NCI-H2196 treated with DMSO at 0.1 percent for 48 hours (cell line): Measurements from ENCODE around the gene CEMP1.
"Not testable (repeated sequence)": the region's sequence is repeated elsewhere in the genome, so short reads cannot be mapped to it uniquely, and the experiment has no call there.

ENCODE experiments used
- DNase-seq: peaks from one replicate; lab custom pipeline; 2025; ENCODE audit not compliant: unreplicated experiment; lab: John Stamatoyannopoulos, UW

CEMP1 gene

GRCh38 chr16:2537451-2538379 is 6.5 kb upstream of the CEMP1 start, which contains the start of gene PDPK1:
TSS of gene PDPK1 (plus strand) at chr16:2538021. CDS start at chr16:2538113, 92 bp downstream.
- DNase-seq = peak; percentile 81

- DNase-seq = no peak
These were observed 4.4 kb upstream of the CEMP1 start for GRCh38 chr16:2535625-2536013.

DNA sequence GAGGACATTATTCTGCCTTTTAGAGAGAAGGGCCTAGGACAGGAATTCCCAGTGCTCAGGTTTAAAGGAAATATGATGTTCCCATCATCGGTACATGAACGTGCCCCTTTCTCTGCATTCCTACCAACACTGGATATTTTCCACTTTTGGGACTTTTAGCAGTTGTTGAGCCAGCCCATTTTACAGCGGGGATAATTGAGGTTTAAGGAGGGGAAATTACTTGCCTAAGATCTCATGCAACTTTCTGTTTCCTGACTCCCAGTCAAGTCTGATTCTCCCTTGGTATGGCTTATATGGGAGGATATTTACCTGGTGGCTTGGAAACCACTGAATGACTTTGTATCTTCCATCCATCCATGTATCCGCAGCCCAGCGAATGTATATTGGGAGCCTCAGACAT is 3.1 kb upstream of the CEMP1 start:
- not testable (repeated sequence) for DNase-seq

DNA sequence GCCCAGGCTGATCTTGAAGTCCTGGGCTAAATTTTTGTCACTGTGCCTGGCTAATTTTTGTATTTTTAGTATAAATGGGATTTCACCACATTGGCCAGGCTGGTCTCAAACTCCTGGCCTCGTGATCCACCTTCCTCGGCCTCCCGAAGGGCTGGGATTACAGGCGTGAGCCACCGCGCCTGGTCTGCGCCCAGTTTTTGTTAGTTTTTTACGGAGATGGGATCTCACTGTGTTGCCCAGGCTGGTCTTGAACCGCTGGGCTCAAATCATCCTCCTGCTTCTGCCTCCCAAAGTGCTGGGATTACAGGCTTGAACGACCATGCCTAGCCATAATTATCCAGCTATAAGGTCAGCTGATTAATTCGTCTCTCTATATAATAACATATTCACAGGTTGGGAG is 2.7 kb upstream of the CEMP1 start:
- DNase-seq = no peak

- not testable (repeated sequence) for DNase-seq
These were observed 2.0 kb upstream of the CEMP1 start for GRCh38 chr16:2533142-2533755.

DNA sequence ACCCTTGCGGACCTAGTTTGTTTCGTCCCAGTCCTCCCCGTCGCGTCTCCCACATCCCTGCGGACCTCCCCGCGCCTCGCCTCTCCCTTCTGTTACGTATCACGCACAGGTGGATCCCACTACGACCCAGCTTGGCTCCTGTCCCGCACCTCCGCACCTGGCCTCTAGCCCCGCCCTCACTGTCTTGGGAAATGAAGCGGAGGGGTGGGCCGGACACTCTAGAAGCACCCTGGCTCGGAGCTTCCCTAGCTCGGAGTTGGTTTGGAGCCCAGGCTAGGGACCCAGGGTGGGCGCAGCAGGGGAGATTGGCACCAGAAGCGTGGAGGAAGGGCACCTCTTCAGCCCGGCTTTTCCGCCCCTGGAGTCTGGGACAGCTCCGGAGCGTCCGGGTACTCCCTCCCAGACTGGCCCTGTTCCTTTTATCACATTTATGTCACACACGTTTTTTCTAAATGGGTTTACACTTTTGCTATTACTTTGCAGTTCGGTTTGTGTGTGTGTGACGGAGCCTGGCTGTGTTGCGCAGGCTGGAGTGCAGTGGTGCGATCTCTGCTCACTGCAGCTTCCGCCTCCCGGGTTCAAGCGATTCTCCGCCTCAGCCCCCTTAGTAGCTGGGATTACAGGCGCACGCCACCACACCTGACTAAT is 1.4 kb upstream of the CEMP1 start:
- peak; percentile 71 for DNase-seq

GRCh38 chr16:2531696-2532493 is 687 bp upstream of the CEMP1 start:
- peak; percentile 96 for DNase-seq

DNA sequence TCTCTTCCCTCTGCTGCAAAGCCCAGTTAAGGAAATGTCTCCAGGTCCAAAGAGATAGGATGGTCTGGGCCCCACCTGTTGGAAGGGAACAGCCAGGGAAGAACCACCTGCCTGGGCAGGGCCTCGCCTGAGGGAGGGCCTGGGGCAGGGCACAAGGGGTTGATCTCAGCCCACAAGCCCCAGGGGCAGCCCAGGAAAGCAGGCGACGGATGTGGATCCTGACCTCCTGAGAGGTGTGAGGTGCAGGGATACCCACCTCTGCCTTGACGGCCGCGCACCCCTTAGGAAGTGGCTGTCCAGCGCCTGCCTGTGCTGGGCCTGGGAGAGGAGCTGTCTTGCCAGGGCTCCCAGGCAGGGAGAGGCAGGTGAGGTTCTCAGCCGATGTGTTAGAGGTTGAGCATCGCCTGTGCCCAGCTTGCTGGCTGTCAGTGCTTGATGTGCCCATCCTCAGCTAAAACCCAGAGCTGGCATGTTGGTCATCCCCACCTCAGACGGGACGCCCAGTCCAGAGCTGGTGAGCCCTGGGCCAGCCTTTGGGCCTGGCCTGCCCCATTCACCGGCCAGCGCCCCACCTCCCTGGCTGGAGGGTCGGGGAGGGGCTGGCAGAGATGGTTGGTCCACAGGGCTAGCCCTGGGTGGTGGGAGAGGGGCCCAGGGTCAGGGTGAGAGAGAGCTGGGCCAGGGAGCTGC is 434 bp downstream of the CEMP1 start:
- DNase-seq = no peak

GRCh38 chr16:2529961-2530628 is 1.1 kb downstream of the CEMP1 start:
- no peak for DNase-seq

DNA sequence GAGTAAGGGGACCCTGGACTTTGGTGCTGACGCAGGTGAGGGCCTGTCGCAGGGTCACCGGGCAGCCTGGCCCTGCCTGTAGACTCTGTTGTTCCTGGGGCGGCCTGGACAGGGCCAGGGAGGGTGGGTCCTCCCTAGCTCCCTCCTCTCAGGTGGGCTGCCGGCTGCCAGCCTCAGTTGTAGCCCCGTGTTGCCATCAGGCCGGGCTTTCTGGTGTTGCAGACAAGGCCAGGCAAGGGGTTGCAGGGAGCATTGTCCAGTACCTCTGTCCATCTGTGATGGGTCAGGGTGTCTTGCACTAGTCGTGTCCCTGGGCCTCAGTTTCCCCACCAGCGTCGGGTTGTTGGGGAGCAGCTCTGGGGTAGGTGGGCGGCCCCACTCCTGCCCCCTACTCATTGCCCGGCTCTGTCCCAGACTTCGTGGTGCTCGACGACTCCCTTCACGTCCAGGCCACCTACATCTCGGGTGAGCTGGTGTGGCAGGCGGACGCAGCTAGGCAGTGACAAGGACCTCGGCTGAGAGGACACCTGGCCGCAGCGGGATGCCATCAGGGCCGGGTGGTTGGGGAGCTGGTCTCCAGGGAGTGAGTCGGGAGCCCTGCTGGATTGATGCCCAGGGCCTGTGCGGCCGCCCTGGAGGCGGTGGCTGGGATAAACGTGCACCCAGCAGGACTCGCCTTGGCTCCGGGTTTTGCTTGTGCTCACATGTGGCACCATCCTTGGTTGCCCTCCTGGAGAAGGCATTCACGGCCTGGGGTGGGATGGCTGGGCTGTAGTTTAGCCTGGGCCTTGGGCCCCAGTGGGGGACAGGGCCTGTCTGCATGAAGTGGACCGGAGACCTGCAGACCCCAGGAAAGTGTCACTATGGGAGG is 1.9 kb downstream of the CEMP1 start:
- DNase-seq = no peak

DNA sequence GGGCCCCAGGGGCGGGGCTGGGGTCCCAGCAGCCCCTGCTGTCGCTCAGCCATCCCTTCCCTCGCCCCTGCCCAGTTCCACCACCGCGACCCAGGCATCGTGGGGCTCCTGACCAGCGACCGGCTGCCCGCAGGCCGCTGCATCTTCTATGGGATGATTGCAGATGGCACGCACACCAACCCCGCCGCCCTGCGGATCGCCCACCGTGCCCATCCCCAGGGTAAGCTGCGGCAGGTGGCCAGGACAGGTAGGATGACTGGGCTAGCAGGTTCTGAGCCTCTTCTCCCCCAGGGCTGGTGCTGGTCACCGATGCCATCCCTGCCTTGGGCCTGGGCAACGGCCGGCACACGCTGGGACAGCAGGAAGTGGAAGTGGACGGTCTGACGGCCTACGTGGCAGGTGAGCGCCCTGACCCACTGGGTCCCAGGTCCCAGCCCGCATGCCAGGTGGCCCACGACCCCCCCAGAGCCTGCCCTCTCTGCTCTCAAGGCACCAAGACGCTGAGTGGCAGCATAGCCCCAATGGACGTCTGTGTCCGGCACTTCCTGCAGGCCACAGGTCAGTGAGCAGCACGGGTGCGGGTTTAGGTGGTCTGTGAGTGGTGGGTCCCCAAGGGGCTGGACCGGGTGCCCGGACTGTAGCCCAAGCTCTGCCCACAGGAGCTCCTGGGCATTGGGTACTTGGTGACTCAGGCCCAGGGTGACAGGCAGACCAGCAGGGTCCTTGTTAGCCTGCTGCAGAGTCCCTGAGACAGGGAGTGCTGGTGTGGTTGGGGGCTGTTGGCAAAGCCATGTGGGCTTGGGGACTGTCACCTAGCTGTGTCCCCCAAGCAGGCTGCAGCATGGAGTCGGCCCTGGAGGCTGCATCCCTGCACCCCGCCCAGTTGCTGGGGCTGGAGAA is 2.8 kb downstream of the CEMP1 start:
- no peak for DNase-seq

GRCh38 chr16:2527784-2528100 is 3.5 kb downstream of the CEMP1 start:
- no peak for DNase-seq

GRCh38 chr16:2527071-2527783 is 4.0 kb downstream of the CEMP1 start:
- DNase-seq = no peak

GRCh38 chr16:2526135-2526534 is 5.1 kb downstream of the CEMP1 start:
- DNase-seq = no peak

- DNase-seq = no peak
These were observed 6.8 kb downstream of the CEMP1 start for GRCh38 chr16:2524339-2524938.

DNA sequence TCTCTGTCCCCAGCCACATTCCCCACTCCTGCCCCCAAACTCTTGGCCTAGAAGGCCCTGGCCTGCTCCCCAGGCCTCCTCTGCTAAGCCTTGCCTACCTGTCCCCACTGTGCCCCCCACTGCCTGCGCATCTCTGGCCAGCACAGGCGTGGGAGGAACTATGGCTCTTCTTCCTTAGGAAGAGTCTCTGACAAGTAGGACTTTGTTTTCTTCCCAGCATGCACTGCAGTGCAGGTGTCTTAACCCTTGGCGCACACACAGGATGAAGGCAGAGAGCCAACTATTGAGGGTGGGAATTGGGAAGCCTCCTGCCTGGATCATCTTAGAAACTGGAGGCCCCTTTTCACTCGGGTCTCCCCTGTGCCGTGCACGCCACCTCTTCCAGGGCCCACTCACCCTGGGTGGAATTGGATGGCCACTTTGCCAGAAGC is 7.4 kb downstream of the CEMP1 start:
- DNase-seq = no peak
